Psoas muscle (tissue), 8 donors: ENCODE data around the gene ERC2. TPM values are rescaled to one million over a fixed set of nuclear protein-coding genes. Genes with fewer than 3 reads are reported as not detected.

Experiments
- ATAC-seq, 4 donors: fragments of 200-7000 bp; cut with Tn5 transposase; one replicate each; pipeline ENCODE4 v1.9.1; 2020; ENCODE audit warnings: moderate library complexity in 3 of 4, mild to moderate bottlenecking in 2 of 4
- DNase-seq, 2 donors: peaks; one replicate each; pipeline ENCODE4 v3.0.0-alpha.2; 2020
- H3K27ac ChIP-seq: fragments of 200-600 bp; one replicate; pipeline ENCODE4 v1.8.0; 2022
- H3K27me3 ChIP-seq, 3 donors: fragments of 200-600 bp in 1 of 3; one replicate each; pipeline versions ENCODE4 v1.6.1 to v1.8.0; 2013 to 2022; ENCODE audit warnings: low read length in 2 of 3, mild to moderate bottlenecking in 2 of 3, moderate library complexity in 1 of 3; ENCODE audit not compliant: insufficient read depth in 3 of 3
- H3K36me3 ChIP-seq, 2 donors: fragments of 200-600 bp in 1 of 2; one replicate each; pipeline versions ENCODE4 v1.6.1 to v1.8.0; 2013 to 2022; ENCODE audit warnings: low read depth in 1 of 2, mild to moderate bottlenecking in 1 of 2, moderate library complexity in 1 of 2; ENCODE audit not compliant: insufficient read depth in 1 of 2
- H3K4me1 ChIP-seq: fragments of 200-600 bp; one replicate; pipeline ENCODE4 v1.8.0; 2022
- H3K4me3 ChIP-seq: fragments of 200-600 bp; one replicate; pipeline ENCODE4 v1.8.0; 2022; ENCODE audit warnings: mild to moderate bottlenecking
- H3K9me3 ChIP-seq: fragments of 200-600 bp; one replicate; pipeline ENCODE4 v1.8.0; 2022
- WGBS, 3 donors: extraction: QIAGEN DNeasy Blood & Tissue Kit; methylation state at CpG; one replicate each; pipeline versions ENCODE4 v1.1.6 to v1.1.7; 2013; 5-methylcytosine and 5-hydroxymethylcytosine counted together
- intact Hi-C, 2 donors: fragments of 100-400 bp; cut with DNase I; formaldehyde crosslinking; loops; one replicate each; pipeline versions ENCODE4 v1.11.0 to v1.14.2; 2022
- polyA plus RNA-seq, 3 donors: library from polyadenylated mRNA; stranded (reverse); fragments of 200-250 nt; gene quantifications; one replicate each; pipeline ENCODE4 v1.2.3, GENCODE V29; 2013
- total RNA-seq, 4 donors: library from RNA; stranded (reverse); fragmentation: NEBNext Ultra II Directional in 2 of 4; extraction: Animal tissue kit (Norgen Biotek cat#: 25700) in 2 of 4; gene quantifications; one replicate each; pipeline versions ENCODE4 v1.2.1 to v1.2.4, GENCODE V29; 2021 to 2023
- TF ChIP-seq, protein P1 (sequence below): fragments of 200-600 bp; IDR thresholded peaks from one replicate; pipeline ENCODE4 v1.8.0; 2022; ENCODE audit warnings: antibody characterized with exemption
- donor health status: healthy with polysubstance abuse.
- donor health status: DM: no; HTN: no; CAD: no; lungs with moderate emphysema.
- donor health status: Bipolar disorder and iron deficiency.
- donor health status: healthy.
- donor health status: DM: yes; HTN: yes; CAD: no.
- donor health status: DM: no; HTN: no; CAD: no.
- donor health status: DM: no; HTN: no; CAD: no.
- donor health status: DM: yes; HTN: yes; CAD: no.

ERC2 gene
- total and polyA plus RNA-seq, 7 donors, result 0.04 to 0.15 TPM; not detected in 5

DNA sequence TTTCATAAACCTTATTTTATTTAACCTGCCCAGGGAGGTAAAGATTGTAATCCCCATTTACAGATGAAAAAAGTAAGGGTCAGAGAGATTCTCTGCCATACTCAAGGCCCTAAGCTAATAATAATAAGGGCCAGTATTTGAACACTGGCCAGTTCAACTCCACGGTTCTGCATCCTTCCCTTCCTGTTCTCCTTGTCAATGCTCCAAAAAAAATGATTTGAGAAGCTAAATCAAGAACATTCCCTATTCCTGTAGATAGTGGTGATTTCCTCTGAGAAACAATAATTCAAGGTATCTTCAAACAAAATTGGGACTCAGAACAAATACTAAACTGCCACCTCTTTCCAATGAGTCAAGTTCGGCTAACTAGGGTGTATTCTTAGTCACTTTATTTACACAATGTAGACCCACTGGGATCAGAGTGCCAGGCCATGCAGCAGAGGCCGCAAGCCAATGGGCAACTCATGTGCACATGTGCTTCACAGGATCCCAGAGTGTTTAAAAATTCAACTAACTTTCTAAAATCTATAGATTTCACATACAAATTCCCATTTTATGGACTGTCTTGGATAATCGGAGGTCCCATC lies 521.6 kb downstream of the ERC2 start:
- intact Hi-C loops, result no loop called here
- no peaks in the 10 kb centered on the region for H3K9me3 ChIP-seq
- TF ChIP-seq, protein P1, sequence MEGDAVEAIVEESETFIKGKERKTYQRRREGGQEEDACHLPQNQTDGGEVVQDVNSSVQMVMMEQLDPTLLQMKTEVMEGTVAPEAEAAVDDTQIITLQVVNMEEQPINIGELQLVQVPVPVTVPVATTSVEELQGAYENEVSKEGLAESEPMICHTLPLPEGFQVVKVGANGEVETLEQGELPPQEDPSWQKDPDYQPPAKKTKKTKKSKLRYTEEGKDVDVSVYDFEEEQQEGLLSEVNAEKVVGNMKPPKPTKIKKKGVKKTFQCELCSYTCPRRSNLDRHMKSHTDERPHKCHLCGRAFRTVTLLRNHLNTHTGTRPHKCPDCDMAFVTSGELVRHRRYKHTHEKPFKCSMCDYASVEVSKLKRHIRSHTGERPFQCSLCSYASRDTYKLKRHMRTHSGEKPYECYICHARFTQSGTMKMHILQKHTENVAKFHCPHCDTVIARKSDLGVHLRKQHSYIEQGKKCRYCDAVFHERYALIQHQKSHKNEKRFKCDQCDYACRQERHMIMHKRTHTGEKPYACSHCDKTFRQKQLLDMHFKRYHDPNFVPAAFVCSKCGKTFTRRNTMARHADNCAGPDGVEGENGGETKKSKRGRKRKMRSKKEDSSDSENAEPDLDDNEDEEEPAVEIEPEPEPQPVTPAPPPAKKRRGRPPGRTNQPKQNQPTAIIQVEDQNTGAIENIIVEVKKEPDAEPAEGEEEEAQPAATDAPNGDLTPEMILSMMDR, result no peak
- no peaks in the 10 kb centered on the region for H3K27me3 ChIP-seq
- ATAC-seq (no peak), DNase-seq (no peak)
- H3K4me3 ChIP-seq, result no peak overlapping the region
- no peaks in the 10 kb centered on the region for H3K36me3 ChIP-seq
- H3K4me1 ChIP-seq, result no peaks in the 10 kb centered on the region
- 72 to 78% (median 77%) methylated on average over 4 of the region's 4 CpGs for WGBS, 3 donors
- no peak overlapping the region for H3K27ac ChIP-seq

GRCh38 chr3:55942868-55943267 lies 525.4 kb downstream of the ERC2 start:
- no peaks in the 10 kb centered on the region for H3K27me3 ChIP-seq
- no peaks in the 10 kb centered on the region for H3K36me3 ChIP-seq
- H3K9me3 ChIP-seq, result no peaks in the 10 kb centered on the region
- intact Hi-C loops, result no loop called here
- DNase-seq (no peak), ATAC-seq (no peak)
- no peak overlapping the region for H3K27ac ChIP-seq
- H3K4me1 ChIP-seq, result no peaks in the 10 kb centered on the region
- no peak overlapping the region for H3K4me3 ChIP-seq
- 58 to 64% (median 61%) methylated on average over 2 of the region's 2 CpGs for WGBS, 3 donors
- TF ChIP-seq, protein P1, result no peak

GRCh38 chr3:55939287-55939686 lies 529.0 kb downstream of the ERC2 start:
- WGBS, 3 donors, result 91 to 100% (median 94%) methylated on average over 1 of the region's 1 CpG
- Histone ChIP-seq H3K9me3 (no peaks in the 10 kb centered on the region), H3K4me1 (no peaks in the 10 kb centered on the region), H3K36me3 (no peaks in the 10 kb centered on the region), H3K27ac (no peak overlapping the region), H3K27me3 (no peaks in the 10 kb centered on the region), H3K4me3 (no peak overlapping the region)
- intact Hi-C loops, result no loop called here
- DNase-seq, result no peak
- ATAC-seq, result no peak
- TF ChIP-seq, protein P1, result no peak

- ATAC-seq (no peak), DNase-seq (no peak)
- H3K4me1 ChIP-seq, result no peaks in the 10 kb centered on the region
- no peaks in the 10 kb centered on the region for H3K27me3 ChIP-seq
- intact Hi-C loops, result no loop called here
- H3K36me3 ChIP-seq, result no peaks in the 10 kb centered on the region
- 66 to 67% (median 66%) methylated on average over 2 of the region's 2 CpGs for WGBS, 3 donors
- no peak overlapping the region for H3K4me3 ChIP-seq
- no peak overlapping the region for H3K27ac ChIP-seq
- TF ChIP-seq, protein P1, result no peak
- no peaks in the 10 kb centered on the region for H3K9me3 ChIP-seq
These were observed 531.0 kb downstream of the ERC2 start for GRCh38 chr3:55937301-55937700.

- Histone ChIP-seq H3K4me3 (no peak overlapping the region), H3K36me3 (no peaks in the 10 kb centered on the region), H3K9me3 (no peaks in the 10 kb centered on the region), H3K27ac (no peak overlapping the region), H3K4me1 (no peaks in the 10 kb centered on the region), H3K27me3 (no peaks in the 10 kb centered on the region)
- TF ChIP-seq, protein P1, result no peak
- WGBS, 3 donors, result 74 to 81% (median 75%) methylated on average over 6 of the region's 6 CpGs
- ATAC-seq (no peak), DNase-seq (no peak)
- intact Hi-C loops, result no loop called here
These were observed 531.7 kb downstream of the ERC2 start for GRCh38 chr3:55936549-55937052.
